GM19438 (cell line): Measurements from ENCODE around the gene FNDC5.

Experiments used
- ATAC-seq: cut with Tn5 transposase; IDR thresholded peaks from one replicate; pipeline ENCODE4 v1.9.1; 2021; ENCODE audit warnings: low read depth; ENCODE audit not compliant: unreplicated experiment

FNDC5 gene

GRCh38 chr1:32885676-32886003 lies 14.9 kb upstream of the FNDC5 start:
- no peak for ATAC-seq

DNA sequence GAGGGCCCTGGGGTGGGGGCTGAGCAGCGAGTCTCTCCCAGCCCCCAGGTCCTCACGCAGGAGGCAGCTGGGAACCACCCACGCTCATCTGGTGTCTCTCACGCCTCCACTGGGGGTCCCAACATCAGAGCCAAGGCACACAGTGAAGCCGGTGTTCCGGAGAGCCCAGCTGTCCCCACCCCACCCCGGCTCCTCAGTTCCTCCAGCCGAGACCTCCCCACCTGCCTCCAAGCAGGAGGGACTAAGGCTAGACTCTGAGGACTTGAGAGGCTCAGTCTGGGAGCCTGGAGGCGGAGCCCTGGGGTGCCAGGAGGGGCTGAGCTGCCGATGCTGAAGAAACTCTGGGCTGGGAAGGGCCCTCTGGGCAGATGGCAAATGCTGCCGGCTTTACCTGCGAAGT lies 14.0 kb upstream of the FNDC5 start:
- no peak for ATAC-seq

- no peak for ATAC-seq
Measured at GRCh38 chr1:32884032-32884372, 13.3 kb upstream of the FNDC5 start.

DNA sequence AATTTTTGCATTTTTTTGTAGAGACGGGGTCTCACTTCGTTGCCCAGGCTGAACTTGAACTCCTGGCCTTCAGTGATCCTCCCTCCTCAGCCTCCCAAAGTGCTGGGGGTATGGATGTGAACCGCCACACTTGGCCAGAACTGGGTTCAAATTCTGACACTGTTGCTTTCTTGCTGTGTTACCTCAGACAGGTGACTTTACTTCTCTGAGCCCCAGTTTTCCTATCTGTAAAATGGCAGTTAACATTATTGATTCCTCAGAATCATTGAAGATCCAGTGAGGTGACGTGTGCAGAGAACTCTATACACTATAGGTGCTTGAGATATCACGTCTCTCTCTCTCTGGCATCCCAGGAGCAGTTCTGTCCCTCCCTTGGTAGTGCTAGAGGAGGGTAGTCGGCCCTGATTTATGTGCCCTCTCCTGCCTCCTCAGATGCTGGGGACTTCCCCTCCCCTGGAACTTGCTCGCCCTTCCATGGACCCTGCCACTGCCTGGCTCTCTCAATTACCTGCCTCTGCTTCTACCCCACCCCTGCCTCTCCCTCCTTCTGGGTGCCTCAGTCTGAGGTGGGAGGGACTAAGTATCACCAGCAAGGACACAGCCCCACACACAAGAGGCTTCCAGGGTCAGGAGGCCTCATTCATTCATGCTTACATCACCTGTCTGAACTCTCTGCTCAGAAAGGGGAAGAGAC lies 12.8 kb upstream of the FNDC5 start:
- no peak for ATAC-seq

- ATAC-seq = no peak
Measured at GRCh38 chr1:32881871-32882850, 11.4 kb upstream of the FNDC5 start.

DNA sequence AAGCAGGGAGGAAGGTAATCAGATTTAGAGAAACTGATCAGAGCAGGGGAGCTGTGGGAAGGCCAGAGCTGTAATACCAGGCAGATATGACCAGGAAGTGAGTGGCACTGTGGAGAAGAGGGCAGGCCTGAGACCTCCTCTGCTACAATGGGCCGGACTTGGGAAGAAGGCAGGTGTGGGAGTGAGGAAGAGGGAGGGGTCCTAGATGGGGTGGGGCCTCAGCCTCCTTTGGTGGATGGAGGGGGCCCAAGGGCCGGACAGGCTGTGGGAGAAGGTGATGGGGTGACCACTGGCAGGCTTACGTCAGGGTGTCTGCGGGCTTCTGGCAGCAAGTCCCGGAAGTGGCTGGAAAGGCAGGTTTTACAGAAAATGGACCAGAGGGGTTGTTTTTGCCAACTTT lies 10.6 kb upstream of the FNDC5 start:
- no peak for ATAC-seq

- ATAC-seq = no peak
Measured at GRCh38 chr1:32878637-32879041, 7.9 kb upstream of the FNDC5 start.

DNA sequence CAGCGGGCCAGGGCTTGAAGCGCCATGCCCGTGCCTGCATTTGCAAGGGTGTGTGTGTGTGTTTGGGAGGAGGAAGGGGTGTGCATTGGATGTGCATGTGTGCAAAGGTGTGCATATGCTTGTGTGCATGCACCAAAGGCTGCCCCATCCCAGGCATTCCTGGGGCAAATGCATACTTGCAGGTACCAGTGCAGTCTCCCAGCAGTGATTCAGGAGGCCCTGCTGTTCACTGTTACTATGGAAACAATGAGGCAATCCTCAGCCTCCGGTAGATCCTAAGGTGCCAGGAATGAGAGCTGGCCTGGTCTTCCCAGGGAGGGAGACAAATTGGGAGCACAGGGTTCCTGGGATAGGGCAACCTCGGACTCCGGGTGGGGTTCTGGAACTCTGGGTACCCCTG lies 7.5 kb upstream of the FNDC5 start:
- ATAC-seq = no peak

DNA sequence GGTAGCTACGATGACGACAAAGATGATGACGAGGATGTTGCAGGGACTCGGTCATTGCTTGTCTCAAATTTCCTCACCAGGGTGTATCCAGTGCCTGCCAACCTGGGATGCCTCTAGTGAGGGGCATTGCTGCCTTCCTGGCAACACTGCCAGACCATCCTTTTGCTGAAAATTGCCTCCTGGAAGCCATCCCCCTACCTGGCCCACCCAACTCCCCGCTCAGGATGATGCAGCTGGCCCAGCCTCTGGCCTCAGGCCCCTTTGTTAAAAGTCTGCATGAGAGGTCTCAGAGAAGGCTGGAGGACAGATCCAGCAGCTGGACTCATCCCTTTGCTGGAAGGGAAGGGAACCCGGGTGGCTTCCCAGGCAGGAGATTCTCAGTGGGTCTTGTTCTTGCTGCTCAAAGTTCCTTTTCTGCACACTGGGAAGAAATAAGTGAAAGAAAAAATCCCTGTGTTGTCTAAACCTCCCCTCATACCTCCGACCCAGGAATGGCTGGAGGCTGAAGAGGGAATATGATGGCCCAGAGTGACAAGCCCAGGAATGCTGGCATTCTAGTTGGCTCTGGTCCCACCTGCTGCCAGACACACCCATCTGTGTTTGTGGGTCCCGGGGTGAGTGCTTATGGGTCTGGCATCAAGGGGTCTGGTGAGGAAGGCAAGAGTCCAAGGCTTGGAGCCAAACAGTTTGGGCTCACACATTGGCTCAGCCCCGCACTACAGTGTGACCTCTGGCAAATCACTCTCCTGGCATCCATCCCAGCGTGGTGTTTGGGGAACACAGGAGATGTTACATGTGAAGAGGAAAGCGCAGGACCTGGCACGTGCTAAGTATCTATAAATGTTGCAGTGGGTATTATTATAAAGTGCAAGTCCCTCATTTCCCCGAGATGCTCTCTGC lies 6.7 kb upstream of the FNDC5 start:
- no peak for ATAC-seq

DNA sequence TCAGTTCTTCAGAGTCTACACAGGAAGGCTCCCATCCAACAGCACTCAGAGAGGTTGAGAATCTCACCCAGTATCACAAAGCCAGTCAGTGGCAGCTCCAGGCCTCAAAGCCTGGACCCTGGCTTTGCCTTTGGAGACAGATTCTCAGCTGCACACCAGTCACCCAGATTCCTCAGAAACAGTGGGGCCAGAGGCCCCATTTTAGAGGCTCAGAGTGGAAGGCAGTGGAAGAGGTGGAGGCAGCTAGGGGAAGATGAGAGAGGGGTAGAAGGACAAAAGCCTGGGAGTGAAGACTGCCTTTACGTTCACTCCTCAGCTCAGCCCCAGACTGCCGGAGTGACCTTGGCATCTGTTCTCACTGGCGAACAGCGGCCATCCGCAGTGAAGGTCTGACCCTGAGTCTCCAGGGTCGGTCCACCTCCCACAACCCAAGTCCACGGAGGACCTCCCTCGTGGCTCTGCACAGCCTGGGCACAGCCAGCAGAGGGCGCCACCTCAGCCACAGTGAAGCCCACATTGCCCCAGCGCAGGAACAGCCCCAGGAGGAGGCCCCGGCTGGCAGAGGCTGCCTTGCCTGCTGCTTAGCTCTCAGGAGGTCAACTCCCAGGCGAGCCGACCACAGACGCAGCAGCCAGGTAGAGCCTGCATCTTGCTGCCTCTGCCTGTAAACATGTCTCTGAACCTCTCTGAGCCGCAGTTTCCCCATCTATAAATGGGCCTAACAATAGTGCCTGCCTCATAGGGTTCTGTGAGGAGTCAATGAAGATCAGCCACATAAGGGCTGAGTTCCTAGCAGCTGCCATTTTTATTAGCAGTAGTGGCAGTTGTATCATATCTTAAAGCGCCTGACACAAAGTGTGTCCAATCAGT lies 5.9 kb upstream of the FNDC5 start:
- no peak for ATAC-seq

- no peak for ATAC-seq
Measured at GRCh38 chr1:32874860-32875752, 4.4 kb upstream of the FNDC5 start.

DNA sequence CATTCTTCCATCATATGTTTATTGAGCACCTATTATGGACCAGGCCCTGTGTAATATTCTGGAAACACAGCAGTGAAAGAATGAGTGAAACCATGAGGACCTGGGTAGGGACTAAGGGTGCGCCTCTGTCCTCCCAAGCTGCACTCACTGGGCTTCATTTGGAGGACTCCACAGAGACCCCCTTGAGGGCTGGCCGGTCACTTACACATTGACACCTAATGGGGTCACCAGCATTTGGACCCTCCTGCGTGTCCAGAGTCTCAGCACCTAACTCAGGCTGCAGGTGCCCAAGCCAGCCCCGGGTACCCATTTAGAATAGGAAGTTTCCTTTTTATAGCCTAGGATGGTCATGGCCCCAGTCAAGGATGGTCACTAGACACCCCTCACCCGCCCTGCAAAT lies 2.8 kb upstream of the FNDC5 start:
- ATAC-seq = no peak

DNA sequence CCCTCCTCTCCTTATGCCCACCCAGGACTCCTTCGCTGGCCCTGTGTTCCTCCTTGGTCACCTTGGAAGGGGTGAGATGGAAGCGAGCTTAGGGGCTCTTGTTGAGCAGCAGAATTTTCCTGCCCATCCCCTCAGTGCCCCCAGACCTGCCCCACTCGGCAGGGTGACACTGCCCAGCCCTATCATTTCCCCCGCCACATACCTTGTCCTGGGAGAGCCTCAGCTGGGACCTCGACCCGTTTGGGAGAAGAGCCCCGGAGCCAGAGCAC lies 1.4 kb upstream of the FNDC5 start:
- ATAC-seq = no peak

DNA sequence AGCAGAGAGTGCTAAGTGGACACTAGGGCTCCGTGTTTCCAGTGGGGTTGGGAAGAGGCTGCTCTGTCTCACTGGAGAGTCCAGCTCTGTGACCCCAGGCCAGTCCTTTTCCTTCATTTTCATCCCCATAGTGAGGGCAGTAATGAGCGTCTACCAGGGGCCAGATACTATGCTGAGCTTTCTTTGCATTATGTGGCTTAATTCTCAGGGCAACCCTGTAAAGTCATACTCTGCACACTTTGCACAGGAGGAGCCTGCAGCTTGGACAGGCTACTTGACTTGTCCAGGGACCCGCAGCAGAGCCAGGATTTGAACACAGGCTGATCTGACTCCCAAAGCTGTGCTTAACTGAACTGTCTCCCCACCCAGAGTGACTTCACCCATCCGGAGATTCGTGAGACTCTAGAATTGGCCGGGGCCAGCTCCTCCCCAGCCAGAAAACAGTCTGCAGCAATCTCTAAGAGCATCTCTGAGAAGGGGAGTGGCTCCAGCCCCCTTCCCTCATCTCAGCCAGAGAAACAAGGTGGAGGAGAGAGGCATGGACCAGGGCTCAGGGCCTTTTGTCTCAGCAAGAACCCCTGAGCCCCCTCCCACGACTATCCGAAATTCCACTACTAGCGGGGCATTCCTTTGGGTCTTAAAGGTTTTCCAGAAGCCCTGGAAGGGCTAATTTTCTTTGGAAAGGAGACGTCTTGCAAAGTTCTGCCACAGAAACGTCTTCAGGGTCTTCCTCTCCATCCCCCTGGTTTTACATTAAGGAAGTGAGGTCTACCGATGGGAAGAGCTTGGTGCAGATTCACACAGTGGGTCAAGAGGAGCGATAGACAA lies 866 bp upstream of the FNDC5 start:
- no peak for ATAC-seq

- no peak for ATAC-seq
Measured at GRCh38 chr1:32869923-32870614, 643 bp downstream of the FNDC5 start.

DNA sequence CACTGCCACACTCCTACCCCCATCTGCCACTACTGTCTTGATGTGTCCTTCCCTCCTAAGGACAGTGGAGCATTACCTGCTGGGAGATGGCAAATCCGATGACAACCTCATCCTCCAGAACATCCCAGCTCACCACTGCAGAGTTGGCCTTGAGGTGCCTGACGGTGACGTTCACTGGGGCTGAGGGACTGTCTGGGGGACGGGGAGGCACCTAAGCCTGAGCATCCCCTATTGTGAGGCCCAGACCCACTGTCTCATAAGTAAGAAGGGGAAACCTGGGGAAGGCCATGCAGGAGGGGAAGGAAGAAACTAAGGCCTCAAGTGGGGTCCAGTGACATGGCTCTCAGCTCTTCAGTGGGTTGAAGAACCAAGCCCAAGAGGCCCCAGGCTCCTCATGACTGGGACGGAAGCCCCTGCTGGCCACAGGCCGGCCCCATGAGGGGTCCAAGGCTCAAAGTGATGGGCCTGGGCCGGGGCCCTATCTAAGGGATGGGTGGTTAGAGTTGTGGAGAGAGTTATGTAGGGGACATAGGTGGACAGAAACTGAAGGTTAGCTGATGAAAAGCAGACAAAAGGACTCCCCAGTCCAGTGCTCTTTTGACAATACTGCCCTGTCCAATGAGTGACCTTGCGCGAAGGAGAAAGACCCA lies 1.8 kb downstream of the FNDC5 start:
- ATAC-seq = no peak

GRCh38 chr1:32868085-32868484 lies 2.6 kb downstream of the FNDC5 start:
- no peak for ATAC-seq

DNA sequence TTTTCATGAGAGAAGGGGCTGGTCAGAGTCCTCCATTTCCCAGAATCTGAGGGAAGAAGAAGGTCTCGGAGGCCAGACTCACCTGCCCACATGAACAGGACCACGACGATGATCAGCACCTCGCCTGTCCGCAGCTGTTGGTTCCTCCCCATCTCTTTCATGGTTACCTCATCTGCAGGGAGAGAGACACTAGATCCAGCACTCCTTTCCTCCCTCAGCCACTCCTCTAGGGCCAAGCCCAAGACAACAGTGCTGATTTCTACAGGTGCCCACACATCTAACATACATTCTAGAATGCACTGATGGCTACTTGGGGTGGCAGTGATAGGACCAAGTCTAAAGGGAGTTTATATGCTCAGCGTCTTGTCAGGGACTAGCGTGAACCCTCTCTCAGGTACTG lies 3.0 kb downstream of the FNDC5 start:
- ATAC-seq = no peak
